SK-N-SH treated with all-trans-retinoic acid at 6 μM for 48 hours (cell line): ENCODE results near the gene NKD2.

Experiments
- ATAC-seq: fragments of 200-7000 bp; cut with Tn5 transposase; 3 replicates; pipeline ENCODE4 v1.9.1; 2020; ENCODE audit warnings: mild to moderate bottlenecking, moderate library complexity
- ARNTL ChIP-seq: fragments of 450-650 bp; formaldehyde crosslinking; IDR thresholded peaks from 2 replicates; pipeline ENCODE4 v1.5.0; 2020; ENCODE audit warnings: low read depth, mild to moderate bottlenecking, moderate library complexity, borderline replicate concordance
- BACH2 ChIP-seq: fragments of 250-450 bp; sonication (Bioruptor Pico); IDR thresholded peaks from 2 replicates; pipeline ENCODE4 v1.9.0; 2021; ENCODE audit warnings: mild to moderate bottlenecking, borderline replicate concordance
- CREB5 ChIP-seq: fragments of 250-450 bp; sonication (Bioruptor Pico); IDR thresholded peaks from 2 replicates; pipeline ENCODE4 v1.5.1; 2020; ENCODE audit warnings: low read depth, mild to moderate bottlenecking, moderate library complexity
- CSDC2 ChIP-seq: fragments of 250-450 bp; sonication (Bioruptor Pico); IDR thresholded peaks from 2 replicates; pipeline ENCODE4 v1.5.0; 2020; ENCODE audit warnings: mild to moderate bottlenecking, moderate library complexity
- CSRNP3 ChIP-seq: fragments of 250-450 bp; sonication (Bioruptor Pico); IDR thresholded peaks from 2 replicates; pipeline ENCODE4 v1.5.1; 2021; ENCODE audit warnings: mild to moderate bottlenecking, moderate library complexity
- ESRRG ChIP-seq: fragments of 250-450 bp; sonication (Bioruptor Pico); IDR thresholded peaks from 2 replicates; pipeline ENCODE4 v1.6.1; 2021; ENCODE audit warnings: mild to moderate bottlenecking
- GLIS3 ChIP-seq: fragments of 250-450 bp; sonication (Bioruptor Pico); IDR thresholded peaks from 2 replicates; pipeline ENCODE4 v1.5.0; 2020; ENCODE audit warnings: mild to moderate bottlenecking, moderate library complexity
- OSR1 ChIP-seq: fragments of 250-450 bp; sonication (Bioruptor Pico); IDR thresholded peaks from 2 replicates; pipeline ENCODE4 v1.8.0; 2022; ENCODE audit warnings: moderate library complexity, mild to moderate bottlenecking, inconsistent platforms
- PATZ1 ChIP-seq: fragments of 250-450 bp; sonication (Bioruptor Pico); IDR thresholded peaks from 2 replicates; pipeline ENCODE4 v1.8.0; 2020; ENCODE audit warnings: mild to moderate bottlenecking, moderate library complexity, borderline replicate concordance
- POU6F1 ChIP-seq: fragments of 250-450 bp; sonication (Bioruptor Pico); IDR thresholded peaks from 2 replicates; pipeline ENCODE4 v1.8.0; 2021; ENCODE audit warnings: low read depth, mild to moderate bottlenecking, moderate library complexity, borderline replicate concordance
- RARB ChIP-seq: fragments of 250-450 bp; sonication (Bioruptor Pico); IDR thresholded peaks from 2 replicates; pipeline ENCODE4 v1.8.0; 2021; ENCODE audit warnings: mild to moderate bottlenecking, moderate library complexity
- SNAI2 ChIP-seq: fragments of 250-450 bp; sonication (Bioruptor Pico); IDR thresholded peaks from 2 replicates; pipeline ENCODE4 v1.5.0; 2020; ENCODE audit warnings: mild to moderate bottlenecking, moderate library complexity
- TCF4 ChIP-seq: fragments of 250-450 bp; sonication (Bioruptor Pico); IDR thresholded peaks from 2 replicates; pipeline ENCODE4 v1.8.0; 2021; ENCODE audit warnings: mild to moderate bottlenecking, moderate library complexity, borderline replicate concordance
- TOX ChIP-seq: fragments of 250-450 bp; sonication (Bioruptor Pico); IDR thresholded peaks from 2 replicates; pipeline ENCODE4 v1.8.0; 2021; ENCODE audit warnings: mild to moderate bottlenecking, moderate library complexity, borderline replicate concordance
- TSHZ2 ChIP-seq: fragments of 250-450 bp; sonication (Bioruptor Pico); IDR thresholded peaks from 2 replicates; pipeline ENCODE4 v1.5.0; 2020; ENCODE audit warnings: mild to moderate bottlenecking, moderate library complexity
- ZC3H10 ChIP-seq: fragments of 250-450 bp; sonication (Bioruptor Pico); IDR thresholded peaks from 2 replicates; pipeline ENCODE4 v1.5.1; 2021; ENCODE audit warnings: mild to moderate bottlenecking, moderate library complexity
- ZFP3 ChIP-seq: fragments of 250-450 bp; sonication (Bioruptor Pico); IDR thresholded peaks from 2 replicates; pipeline ENCODE4 v1.5.0; 2020; ENCODE audit warnings: mild to moderate bottlenecking, moderate library complexity
- ZFP30 ChIP-seq: fragments of 450-650 bp; formaldehyde crosslinking; IDR thresholded peaks from 2 replicates; pipeline ENCODE4 v1.5.0; 2022; ENCODE audit warnings: mild to moderate bottlenecking, moderate library complexity
- ZNF565 ChIP-seq: fragments of 450-650 bp; formaldehyde crosslinking; conservative IDR thresholded peaks from 2 replicates; pipeline ENCODE4 v1.5.0; 2020; ENCODE audit warnings: low read depth, mild to moderate bottlenecking, moderate library complexity
- ZNF70 ChIP-seq: fragments of 450-650 bp; formaldehyde crosslinking; IDR thresholded peaks from 2 replicates; pipeline ENCODE4 v1.5.0; 2020; ENCODE audit warnings: mild to moderate bottlenecking, moderate library complexity
- ZNF8 ChIP-seq: fragments of 450-650 bp; formaldehyde crosslinking; IDR thresholded peaks from 2 replicates; pipeline ENCODE4 v1.5.0; 2020; ENCODE audit warnings: mild to moderate bottlenecking, moderate library complexity

The NKD2 gene

GRCh38 chr5:1006656-1007071 lies 1.9 kb upstream of the NKD2 start:
- no peak for ATAC-seq
- TF ChIP-seq TCF4 (CRISPR knock-in tag) (no peak), ZFP3 (CRISPR knock-in tag) (no peak), CSRNP3 (CRISPR knock-in tag) (no peak), PATZ1 (CRISPR knock-in tag) (no peak), GLIS3 (CRISPR knock-in tag) (no peak)

- no peak for ATAC-seq
- no peak for TF ChIP-seq RARB (CRISPR knock-in tag)
- no peak for TF ChIP-seq ESRRG (CRISPR knock-in tag)
- TF ChIP-seq CREB5 (CRISPR knock-in tag), result no peak
- no peak for TF ChIP-seq ZFP30 (CRISPR knock-in tag)
- no peak for TF ChIP-seq ZNF8
- no peak for TF ChIP-seq SNAI2 (CRISPR knock-in tag)
- TF ChIP-seq GLIS3 (CRISPR knock-in tag), result no peak
- TF ChIP-seq, all 23 proteins: peak for 0
These were observed 1.4 kb upstream of the NKD2 start for GRCh38 chr5:1007221-1007680.

- ATAC-seq, result no peak
- no peak for TF ChIP-seq ZNF70
- no peak for TF ChIP-seq ARNTL (CRISPR knock-in tag)
- TF ChIP-seq ZC3H10, result no peak
- TF ChIP-seq CSDC2 (CRISPR knock-in tag), result no peak
- no peak for TF ChIP-seq OSR1
- no peak for TF ChIP-seq ESRRG (CRISPR knock-in tag)
- TF ChIP-seq POU6F1 (CRISPR knock-in tag), result no peak
- TF ChIP-seq SNAI2 (CRISPR knock-in tag), result no peak
- TF ChIP-seq RARB (CRISPR knock-in tag), result no peak
- no peak for TF ChIP-seq TOX (CRISPR knock-in tag)
- no peak for TF ChIP-seq ZFP3 (CRISPR knock-in tag)
These were observed 736 bp upstream of the NKD2 start for GRCh38 chr5:1007681-1008450.

- no peak for ATAC-seq
- TF ChIP-seq ZNF565 (CRISPR knock-in tag) (no peak), ZFP3 (CRISPR knock-in tag) (no peak), RARB (CRISPR knock-in tag) (no peak), TSHZ2 (CRISPR knock-in tag) (no peak), PATZ1 (CRISPR knock-in tag) (no peak), ZFP30 (CRISPR knock-in tag) (no peak), ZNF70 (no peak), ESRRG (CRISPR knock-in tag) (no peak), ZC3H10 (no peak), TOX (CRISPR knock-in tag) (no peak), BACH2 (CRISPR knock-in tag) (no peak), CSDC2 (CRISPR knock-in tag) (no peak), ZNF8 (no peak), TCF4 (CRISPR knock-in tag) (no peak)
These were observed 968 bp downstream of the NKD2 start for GRCh38 chr5:1009359-1010180.
